ENCODE data around the gene ACTA2.

ACTA2 gene

GRCh38 chr10:88889559-88890337 is 62.8 kb downstream of the ACTA2 start:
- no peak for DNase-seq

GRCh38 chr10:88888810-88889445 is 63.6 kb downstream of the ACTA2 start:
- no peak for DNase-seq

GRCh38 chr10:88886557-88886956 is 66.0 kb downstream of the ACTA2 start:
- DNase-seq, result peak; percentile 48

Measured in NCI-H69 (cell line).